HepG2 (cell line): ENCODE measurements around the gene CAVIN2. TPM values are rescaled to one million over a fixed set of nuclear protein-coding genes. Genes with fewer than 3 reads are reported as not detected.

Source experiments
- FOXP4 ChIP-seq: sonication (generic); formaldehyde crosslinking; IDR thresholded peaks from 2 replicates; pipeline ENCODE4 v1.4.0; 2020; ENCODE audit warnings: missing genetic modification reagents
- GATAD2A ChIP-seq: IDR thresholded peaks from 2 replicates; pipeline ENCODE4 v1.6.1; 2016
- HNRNPUL1 ChIP-seq: fragments of 200-400 bp; formaldehyde crosslinking; IDR thresholded peaks from 2 replicates; pipeline ENCODE4 v1.6.1; 2017; ENCODE audit warnings: low read depth, mild to moderate bottlenecking, low read length, moderate library complexity
- HOMEZ ChIP-seq: IDR thresholded peaks from 2 replicates; pipeline ENCODE4 v1.6.1; 2016; ENCODE audit warnings: low read depth
- ONECUT2 ChIP-seq: sonication (generic); formaldehyde crosslinking; IDR thresholded peaks from 2 replicates; pipeline ENCODE4 v1.4.0; 2020; ENCODE audit warnings: missing genetic modification reagents
- POGZ ChIP-seq: sonication (generic); formaldehyde crosslinking; IDR thresholded peaks from 2 replicates; pipeline ENCODE4 v1.4.0; 2020; ENCODE audit warnings: mild to moderate bottlenecking, missing genetic modification reagents
- RAD21 ChIP-seq: fragments of 450-650 bp; formaldehyde crosslinking; IDR thresholded peaks from 2 replicates; pipeline ENCODE4 v1.5.0; 2020; ENCODE audit warnings: mild to moderate bottlenecking
- SOX6 ChIP-seq, 2 experiments: fragments of 450-650 bp in 1 of 2; sonication (generic) in 1 of 2; formaldehyde crosslinking in 1 of 2; IDR thresholded peaks; 2 replicates each; pipeline versions ENCODE4 v1.4.0 to v1.6.1; 2017 to 2020; ENCODE audit warnings: antibody characterized with exemption in 1 of 2, mild to moderate bottlenecking in 1 of 2, missing genetic modification reagents in 1 of 2
- XBP1 ChIP-seq: sonication (generic); formaldehyde crosslinking; IDR thresholded peaks from 2 replicates; pipeline ENCODE4 v1.5.0; 2020; ENCODE audit warnings: missing genetic modification reagents
- ZMAT5 ChIP-seq: sonication (generic); formaldehyde crosslinking; IDR thresholded peaks from 2 replicates; pipeline ENCODE4 v1.5.0; 2020; ENCODE audit warnings: mild to moderate bottlenecking, low read depth, missing genetic modification reagents, borderline replicate concordance
- ZNF329 ChIP-seq: sonication (generic); formaldehyde crosslinking; IDR thresholded peaks from 2 replicates; pipeline ENCODE4 v1.9.0; 2021; ENCODE audit warnings: low read depth, mild to moderate bottlenecking, missing genetic modification reagents
- ZNF652 ChIP-seq: IDR thresholded peaks from 2 replicates; pipeline ENCODE4 v1.6.1; 2016; ENCODE audit warnings: low read depth, borderline replicate concordance
- ZNF777 ChIP-seq: sonication (generic); formaldehyde crosslinking; IDR thresholded peaks from 2 replicates; pipeline ENCODE4 v1.4.0; 2020; ENCODE audit warnings: missing genetic modification reagents
- polyA plus RNA-seq, 8 experiments: library from polyadenylated mRNA; depleted of rRNA in 3 of 8; stranded (reverse) in 7 of 8; unstranded in 1 of 8; fragments of >200 nt; fragmentation: Illumina TruSeq in 4 of 8; extraction: Trizol in 4 of 8; gene quantifications; 2 replicates each; pipeline versions ENCODE4 v1.2.1 to v1.2.3, GENCODE V29; 2011 to 2016; ENCODE audit warnings: low read depth in 4 of 8, missing spikeins in 1 of 8, mixed read lengths in 1 of 8; ENCODE audit not compliant: insufficient read depth in 1 of 8
- total RNA-seq, 5 experiments: library from RNA; depleted of rRNA; stranded (reverse); fragments of >200 nt; fragmentation: Illumina TruSeq; extraction: Trizol; gene quantifications; 2 replicates each; pipeline ENCODE4 v1.2.3, GENCODE V29; 2016; ENCODE audit warnings: low read depth in 1 of 5
- TF ChIP-seq, protein P1 (sequence below): IDR thresholded peaks from 2 replicates; pipeline ENCODE4 v1.4.0; 2020; ENCODE audit warnings: mild to moderate bottlenecking, missing genetic modification reagents
- TF ChIP-seq, protein P2 (sequence below): sonication (generic); formaldehyde crosslinking; IDR thresholded peaks from 2 replicates; pipeline ENCODE4 v1.4.0; 2020; ENCODE audit warnings: mild to moderate bottlenecking, missing genetic modification reagents, borderline replicate concordance

The CAVIN2 gene
- total and polyA plus RNA-seq, 2 of the 13 experiments (the other 11 are each of a cell fraction or from before 2014, with no cell fraction given): 7.6 to 38.8 TPM

- TF ChIP-seq, protein P1, sequence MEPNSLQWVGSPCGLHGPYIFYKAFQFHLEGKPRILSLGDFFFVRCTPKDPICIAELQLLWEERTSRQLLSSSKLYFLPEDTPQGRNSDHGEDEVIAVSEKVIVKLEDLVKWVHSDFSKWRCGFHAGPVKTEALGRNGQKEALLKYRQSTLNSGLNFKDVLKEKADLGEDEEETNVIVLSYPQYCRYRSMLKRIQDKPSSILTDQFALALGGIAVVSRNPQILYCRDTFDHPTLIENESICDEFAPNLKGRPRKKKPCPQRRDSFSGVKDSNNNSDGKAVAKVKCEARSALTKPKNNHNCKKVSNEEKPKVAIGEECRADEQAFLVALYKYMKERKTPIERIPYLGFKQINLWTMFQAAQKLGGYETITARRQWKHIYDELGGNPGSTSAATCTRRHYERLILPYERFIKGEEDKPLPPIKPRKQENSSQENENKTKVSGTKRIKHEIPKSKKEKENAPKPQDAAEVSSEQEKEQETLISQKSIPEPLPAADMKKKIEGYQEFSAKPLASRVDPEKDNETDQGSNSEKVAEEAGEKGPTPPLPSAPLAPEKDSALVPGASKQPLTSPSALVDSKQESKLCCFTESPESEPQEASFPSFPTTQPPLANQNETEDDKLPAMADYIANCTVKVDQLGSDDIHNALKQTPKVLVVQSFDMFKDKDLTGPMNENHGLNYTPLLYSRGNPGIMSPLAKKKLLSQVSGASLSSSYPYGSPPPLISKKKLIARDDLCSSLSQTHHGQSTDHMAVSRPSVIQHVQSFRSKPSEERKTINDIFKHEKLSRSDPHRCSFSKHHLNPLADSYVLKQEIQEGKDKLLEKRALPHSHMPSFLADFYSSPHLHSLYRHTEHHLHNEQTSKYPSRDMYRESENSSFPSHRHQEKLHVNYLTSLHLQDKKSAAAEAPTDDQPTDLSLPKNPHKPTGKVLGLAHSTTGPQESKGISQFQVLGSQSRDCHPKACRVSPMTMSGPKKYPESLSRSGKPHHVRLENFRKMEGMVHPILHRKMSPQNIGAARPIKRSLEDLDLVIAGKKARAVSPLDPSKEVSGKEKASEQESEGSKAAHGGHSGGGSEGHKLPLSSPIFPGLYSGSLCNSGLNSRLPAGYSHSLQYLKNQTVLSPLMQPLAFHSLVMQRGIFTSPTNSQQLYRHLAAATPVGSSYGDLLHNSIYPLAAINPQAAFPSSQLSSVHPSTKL: peak; percentile 56
- no peak for TF ChIP-seq XBP1 (CRISPR knock-in tag)
- TF ChIP-seq POGZ: peak; percentile 53; the same call in 1 of the 2 replicates
- peak; percentile 65 for TF ChIP-seq GATAD2A (CRISPR knock-in tag)
- peak; percentile 81 for TF ChIP-seq ONECUT2 (CRISPR knock-in tag)
- no peak for TF ChIP-seq ZNF652
- no peak for TF ChIP-seq ZNF777 (CRISPR knock-in tag)
- peak; percentile 43 for TF ChIP-seq RAD21 (CRISPR knock-in tag)
- 0 out of 2 replicates have a peak, but pooled peaks have one; percentile 30 for TF ChIP-seq HOMEZ (CRISPR knock-in tag)
- TF ChIP-seq FOXP4: 0 out of 2 replicates have a peak, but pooled peaks have one; percentile 26
- TF ChIP-seq SOX6 (IDR thresholded peaks at IDR 0.05): no peak
- peak; percentile 29; the same call in 1 of the 2 replicates for TF ChIP-seq SOX6 (CRISPR knock-in tag; IDR thresholded peaks at IDR 0.05)
- TF ChIP-seq ZMAT5 (CRISPR knock-in tag): no peak
- no peak for TF ChIP-seq ZNF329 (CRISPR knock-in tag)
- TF ChIP-seq, protein P2, sequence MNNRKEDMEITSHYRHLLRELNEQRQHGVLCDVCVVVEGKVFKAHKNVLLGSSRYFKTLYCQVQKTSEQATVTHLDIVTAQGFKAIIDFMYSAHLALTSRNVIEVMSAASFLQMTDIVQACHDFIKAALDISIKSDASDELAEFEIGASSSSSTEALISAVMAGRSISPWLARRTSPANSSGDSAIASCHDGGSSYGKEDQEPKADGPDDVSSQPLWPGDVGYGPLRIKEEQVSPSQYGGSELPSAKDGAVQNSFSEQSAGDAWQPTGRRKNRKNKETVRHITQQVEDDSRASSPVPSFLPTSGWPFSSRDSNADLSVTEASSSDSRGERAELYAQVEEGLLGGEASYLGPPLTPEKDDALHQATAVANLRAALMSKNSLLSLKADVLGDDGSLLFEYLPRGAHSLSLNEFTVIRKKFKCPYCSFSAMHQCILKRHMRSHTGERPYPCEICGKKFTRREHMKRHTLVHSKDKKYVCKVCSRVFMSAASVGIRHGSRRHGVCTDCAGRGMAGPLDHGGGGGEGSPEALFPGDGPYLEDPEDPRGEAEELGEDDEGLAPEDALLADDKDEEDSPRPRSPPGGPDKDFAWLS (CRISPR knock-in tag): no peak
- TF ChIP-seq HNRNPUL1: no peak
- TF ChIP-seq, all 625 proteins: peak for 24
These were observed 6.7 kb downstream of the CAVIN2 start (continued) for GRCh38 chr2:191839918-191840804.
